Measurements from ENCODE around the gene ADGRF5.

Gene ADGRF5

DNA sequence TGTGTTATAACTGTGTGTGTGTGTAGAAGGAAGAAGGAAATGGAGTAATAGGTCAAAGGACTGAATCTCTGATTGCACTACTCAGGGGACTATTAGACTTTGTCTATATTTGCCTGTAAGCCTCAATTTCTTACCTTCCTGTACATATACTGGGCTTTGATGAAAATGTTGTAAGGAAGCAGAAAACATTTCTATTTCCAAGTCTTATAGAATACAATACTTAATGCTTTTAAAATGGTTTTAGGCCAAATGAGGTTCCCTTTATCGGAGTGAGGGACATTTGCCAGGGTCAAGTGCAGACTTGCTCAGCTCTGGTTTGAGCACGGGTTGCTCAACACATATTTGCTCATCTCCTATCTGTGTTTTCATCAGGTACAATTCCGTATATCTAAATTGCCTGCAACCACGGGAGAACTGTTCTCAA is 100.3 kb downstream of the ADGRF5 start:
- H3K27ac ChIP-seq, result peak overlapping the region; percentile 100; the same call in 1 of the 2 replicates
- TF ChIP-seq, protein P1, sequence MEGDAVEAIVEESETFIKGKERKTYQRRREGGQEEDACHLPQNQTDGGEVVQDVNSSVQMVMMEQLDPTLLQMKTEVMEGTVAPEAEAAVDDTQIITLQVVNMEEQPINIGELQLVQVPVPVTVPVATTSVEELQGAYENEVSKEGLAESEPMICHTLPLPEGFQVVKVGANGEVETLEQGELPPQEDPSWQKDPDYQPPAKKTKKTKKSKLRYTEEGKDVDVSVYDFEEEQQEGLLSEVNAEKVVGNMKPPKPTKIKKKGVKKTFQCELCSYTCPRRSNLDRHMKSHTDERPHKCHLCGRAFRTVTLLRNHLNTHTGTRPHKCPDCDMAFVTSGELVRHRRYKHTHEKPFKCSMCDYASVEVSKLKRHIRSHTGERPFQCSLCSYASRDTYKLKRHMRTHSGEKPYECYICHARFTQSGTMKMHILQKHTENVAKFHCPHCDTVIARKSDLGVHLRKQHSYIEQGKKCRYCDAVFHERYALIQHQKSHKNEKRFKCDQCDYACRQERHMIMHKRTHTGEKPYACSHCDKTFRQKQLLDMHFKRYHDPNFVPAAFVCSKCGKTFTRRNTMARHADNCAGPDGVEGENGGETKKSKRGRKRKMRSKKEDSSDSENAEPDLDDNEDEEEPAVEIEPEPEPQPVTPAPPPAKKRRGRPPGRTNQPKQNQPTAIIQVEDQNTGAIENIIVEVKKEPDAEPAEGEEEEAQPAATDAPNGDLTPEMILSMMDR (conservative IDR thresholded peaks at IDR 0.05), result no peak
- no peak for TF ChIP-seq ZFX (IDR thresholded peaks at IDR 0.05)

DNA sequence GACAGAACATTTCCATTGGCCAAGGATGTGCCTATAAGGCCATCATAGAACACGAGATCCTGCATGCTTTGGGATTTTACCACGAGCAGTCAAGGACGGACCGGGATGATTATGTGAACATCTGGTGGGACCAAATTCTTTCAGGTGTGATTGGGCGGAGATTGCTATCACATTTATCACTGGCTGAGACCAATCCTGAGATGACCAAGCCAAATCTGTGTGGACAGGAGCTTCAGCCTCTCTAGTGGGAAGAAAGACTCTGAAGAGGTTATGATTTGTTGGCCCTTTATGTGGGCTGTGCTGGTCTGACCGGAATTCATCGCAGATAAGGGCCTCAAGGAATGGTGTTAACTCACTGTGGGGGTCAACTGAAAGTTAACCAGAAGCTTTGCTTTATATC is 102.2 kb downstream of the ADGRF5 start:
- peak overlapping the region; percentile 100 for H3K27ac ChIP-seq
- TF ChIP-seq, protein P1 (conservative IDR thresholded peaks at IDR 0.05), result no peak
- no peak for TF ChIP-seq ZFX (IDR thresholded peaks at IDR 0.05)

DNA sequence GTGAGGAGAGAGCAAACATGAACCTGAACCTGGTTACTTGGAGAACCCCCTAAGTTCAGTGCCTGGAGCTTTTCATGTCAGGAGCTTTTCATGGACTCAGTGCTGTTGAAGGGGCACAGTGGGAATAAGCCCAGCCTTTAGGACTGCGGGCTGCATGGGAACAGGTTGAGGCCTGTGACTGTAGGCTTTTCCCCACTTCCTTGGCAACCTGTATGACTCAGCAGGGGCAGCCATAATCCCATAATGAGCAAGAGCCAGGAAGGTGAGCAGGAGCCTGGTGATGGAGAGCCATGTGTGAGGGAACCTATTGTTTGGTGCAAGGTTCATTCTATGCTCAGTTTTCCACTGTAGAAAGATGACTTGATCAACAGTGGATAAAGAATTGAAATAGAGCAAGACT is 105.1 kb downstream of the ADGRF5 start:
- no peak overlapping the region for H3K27ac ChIP-seq
- TF ChIP-seq ZFX (IDR thresholded peaks at IDR 0.05), result no peak
- TF ChIP-seq, protein P1 (conservative IDR thresholded peaks at IDR 0.05), result no peak

DNA sequence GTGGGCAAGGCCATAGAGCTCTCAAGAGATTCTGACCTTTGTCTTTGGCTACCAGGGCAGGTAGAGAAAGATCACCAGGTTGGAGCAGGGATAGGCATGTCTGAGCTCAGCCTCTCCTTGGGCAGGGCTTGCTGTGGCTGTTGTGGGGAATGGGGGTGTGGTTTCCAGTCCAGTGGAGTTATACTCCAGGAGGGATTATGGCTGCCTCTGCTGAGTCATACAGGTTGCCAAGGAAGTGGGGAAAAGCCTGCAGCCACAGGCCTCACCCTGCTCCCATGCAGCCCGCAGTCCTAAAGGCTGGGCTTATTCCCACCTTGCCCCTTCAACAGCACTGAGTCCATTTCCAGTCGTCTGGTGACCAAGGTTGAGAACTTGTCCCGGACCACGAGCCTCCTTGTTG is 106.6 kb downstream of the ADGRF5 start:
- TF ChIP-seq, protein P1 (conservative IDR thresholded peaks at IDR 0.05), result no peak
- no peak for TF ChIP-seq ZFX (IDR thresholded peaks at IDR 0.05)
- H3K27ac ChIP-seq, result peak overlapping the region; percentile 8; the same call in 1 of the 2 replicates

DNA sequence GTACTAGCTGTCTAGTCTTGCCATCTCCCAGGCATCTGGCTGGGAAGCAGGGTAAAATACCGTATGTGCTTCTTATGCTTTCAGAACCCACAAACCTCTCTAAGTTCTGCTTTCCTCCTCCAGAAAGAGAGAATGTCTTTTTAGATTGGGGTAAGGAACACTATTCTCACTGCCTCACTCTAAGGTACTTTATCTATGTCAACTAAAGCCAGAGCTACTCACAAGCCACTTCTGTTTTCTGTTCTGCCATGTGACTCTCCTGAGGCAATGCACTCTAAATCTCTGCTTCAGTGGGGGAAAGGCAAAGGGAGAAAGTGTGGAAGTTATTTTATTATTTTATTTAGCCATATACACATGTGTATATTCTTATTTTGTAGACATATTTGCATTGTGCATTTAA is 112.9 kb downstream of the ADGRF5 start:
- TF ChIP-seq, protein P1 (conservative IDR thresholded peaks at IDR 0.05), result no peak
- TF ChIP-seq ZFX (IDR thresholded peaks at IDR 0.05), result no peak
- H3K27ac ChIP-seq, result no peak overlapping the region
